ENCODE data around the gene NEDD4L.

The NEDD4L gene

DNA sequence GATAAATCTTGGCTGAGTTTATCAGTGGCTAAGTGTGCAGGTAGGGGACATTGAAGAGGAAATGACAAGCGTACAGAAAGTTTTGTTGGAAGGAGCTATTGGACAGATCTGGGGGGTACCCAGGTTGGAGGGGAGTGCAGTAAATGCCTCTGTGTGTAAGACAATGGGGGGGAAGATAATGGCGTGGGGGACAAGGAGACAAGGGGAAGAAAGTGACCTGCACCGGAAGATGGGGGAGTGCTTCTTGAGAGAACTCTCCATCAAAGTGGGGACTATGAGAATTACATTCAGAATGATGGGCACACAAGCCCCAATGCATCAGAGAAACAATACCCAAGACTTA, 394.9 kb downstream of the NEDD4L start:
- no peak for FAIRE-seq

DNA sequence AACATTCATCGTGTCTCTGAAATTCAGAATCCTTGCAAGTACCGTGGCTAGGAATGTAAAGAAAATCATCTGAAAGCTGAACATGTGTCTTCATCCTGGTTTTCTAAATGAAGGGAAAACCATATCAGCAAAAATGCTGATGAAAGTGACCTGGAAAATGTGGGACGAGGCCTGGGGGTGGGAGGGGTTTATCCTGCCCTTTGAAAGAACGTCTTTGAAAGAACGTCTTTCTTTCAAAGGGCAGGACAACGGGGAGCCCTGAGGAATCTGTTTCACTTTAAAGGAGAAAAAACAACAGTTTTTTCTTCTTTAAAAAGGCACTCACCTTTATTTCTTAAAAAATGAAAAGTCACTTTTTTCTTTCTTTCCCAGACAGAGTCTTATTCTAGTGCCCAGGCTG, 399.6 kb downstream of the NEDD4L start:
- FAIRE-seq, result no peak

DNA sequence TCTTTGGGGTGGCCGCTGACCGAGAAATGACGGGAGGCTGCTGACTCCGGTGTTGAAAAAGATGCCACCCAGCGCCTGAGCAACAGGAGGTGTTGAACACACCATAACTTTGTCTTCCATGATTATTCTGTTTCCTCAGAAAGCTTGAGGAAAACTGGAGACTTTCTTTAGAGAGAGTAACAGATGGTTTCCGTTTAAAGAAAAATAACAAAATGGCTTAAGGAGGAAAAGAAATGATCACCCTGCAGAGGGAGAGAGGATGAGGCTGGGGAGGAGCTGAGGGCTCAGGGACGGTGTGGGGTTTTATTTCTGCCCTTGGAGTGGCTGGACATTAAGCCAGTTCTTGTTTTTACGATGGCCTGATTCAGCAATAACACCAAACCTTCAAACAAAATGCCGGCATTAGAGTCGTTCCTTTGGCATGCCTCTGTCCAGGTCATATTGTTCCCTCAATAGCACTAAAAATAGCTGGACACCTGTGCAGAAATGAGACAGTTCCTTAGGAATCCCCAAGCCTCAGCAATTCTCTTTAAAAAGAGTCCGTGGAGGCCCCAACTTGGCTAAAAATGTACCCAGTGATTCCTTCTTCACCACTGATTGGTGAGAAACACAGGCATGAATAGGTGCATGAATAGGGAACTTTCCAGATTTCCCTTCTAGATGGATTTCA, 402.5 kb downstream of the NEDD4L start:
- FAIRE-seq, result no peak

DNA sequence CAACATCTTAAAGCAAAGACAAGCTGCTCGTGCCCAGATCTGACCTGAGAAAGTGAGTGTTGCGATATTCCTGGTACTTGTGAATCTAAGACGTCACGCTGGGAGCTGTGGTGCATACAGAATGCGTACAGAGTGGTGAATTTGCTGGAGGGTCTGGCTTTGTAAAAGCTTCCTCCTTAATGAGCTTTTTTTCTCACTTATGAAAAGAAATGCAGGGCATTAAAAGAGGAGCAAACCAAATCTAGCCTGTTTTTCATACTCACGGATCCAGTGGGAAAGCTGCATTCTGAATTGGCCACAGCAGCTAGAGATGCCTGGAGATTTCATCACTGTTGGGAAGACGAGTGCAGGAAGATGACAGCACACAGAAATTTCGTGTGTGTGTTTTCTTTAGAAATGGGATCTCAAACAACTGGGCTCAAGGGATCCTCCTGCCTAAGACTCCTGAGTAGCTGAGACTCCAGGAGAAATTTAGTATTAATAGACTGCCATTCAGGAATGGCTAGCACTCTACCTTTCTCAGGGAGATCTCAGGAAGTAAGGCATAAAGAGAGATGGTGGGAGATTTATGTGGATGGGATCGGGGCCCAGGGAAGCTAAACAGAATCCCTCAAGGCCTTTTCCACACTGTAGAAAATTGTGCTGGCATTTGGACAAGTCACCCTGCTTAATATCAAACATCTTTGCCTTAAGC, 403.5 kb downstream of the NEDD4L start:
- FAIRE-seq, result no peak

DNA sequence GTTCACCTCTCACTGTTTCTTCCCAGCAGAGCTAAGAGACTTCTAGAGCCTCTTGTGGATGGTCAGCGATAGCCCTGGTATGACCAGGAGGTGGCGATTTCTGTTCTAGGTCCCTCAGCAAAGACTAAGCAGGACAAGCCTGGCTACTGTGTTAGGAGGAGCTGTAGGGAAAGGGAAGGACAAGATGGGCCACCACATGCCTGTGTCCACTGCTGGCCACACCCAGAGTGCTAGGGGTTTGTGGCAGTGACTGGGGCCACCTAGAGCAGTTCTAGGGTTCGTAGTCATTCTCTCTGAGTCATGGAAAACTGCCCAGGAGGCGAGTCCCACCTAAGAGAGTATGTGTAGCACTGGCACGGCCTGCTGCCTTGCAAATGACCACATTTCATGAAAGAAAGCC, 405.4 kb downstream of the NEDD4L start:
- FAIRE-seq, result no peak

All from A204.1 (cell line).